ENCODE results near the gene LONP2. TPM values are rescaled to one million over a fixed set of nuclear protein-coding genes. Genes with fewer than 3 reads are reported as not detected.

Gene LONP2
- total RNA-seq, 1 experiment from 2014 or later = 46.8 TPM

- H3K9ac ChIP-seq (ENCODE audit: low read length) = no peak overlapping the region
- no peaks in the 10 kb centered on the region for H3K79me2 ChIP-seq (ENCODE audit: insufficient read depth, low read length)
- DNase-seq (ENCODE audit: low read depth, low spot score) (peak; percentile 12), ATAC-seq (no peak)
- H3K4me1 ChIP-seq (ENCODE audit: control insufficient read depth in 1 of 2, insufficient read depth in 2 of 2, low read length in 2 of 2) = peaks cover 8 to 16% of the 10 kb centered on the region in 2 experiments
- ChIA-PET RAD21 (ENCODE audit: low non-redundant PET in 1 of 2, low total read pairs in 2 of 2, uncharacterized antibody in 2 of 2, unreplicated experiment in 2 of 2) (no interaction called here), CTCF (no interaction called here), POLR2A (no interaction called here)
- TF ChIP-seq SRF (IDR thresholded peaks at IDR 0.05; ENCODE audit: low read depth) = no peak
- TF ChIP-seq TCF7L2 (IDR thresholded peaks at IDR 0.05; ENCODE audit: borderline replicate concordance, extremely low read depth, insufficient read depth, insufficient read length) = no peak
- TF ChIP-seq FOSL1 (IDR thresholded peaks at IDR 0.05; ENCODE audit: low read depth) = peak; percentile 65
- no peak for TF ChIP-seq EZH2 (IDR thresholded peaks at IDR 0.05)
- no peak; the same call in 1 of the 2 replicates for TF ChIP-seq CBX3 (IDR thresholded peaks at IDR 0.05; ENCODE audit: low read depth)
- no peak; the same call in 1 of the 2 replicates for TF ChIP-seq POLR2AphosphoS5 (IDR thresholded peaks at IDR 0.05; ENCODE audit: low read depth, low read length)
- no peak for TF ChIP-seq EZH2phosphoT487 (IDR thresholded peaks at IDR 0.05; ENCODE audit: borderline replicate concordance)
- TF ChIP-seq ZFX (IDR thresholded peaks at IDR 0.05) = no peak
- TF ChIP-seq ZBTB33 (IDR thresholded peaks at IDR 0.05; ENCODE audit: extremely low read depth, insufficient replicate concordance, low read length) = no peak
- no peak for TF ChIP-seq CTCF (IDR thresholded peaks at IDR 0.05 in 2 of 3, conservative IDR thresholded peaks at IDR 0.05 in 1 of 3; ENCODE audit: borderline replicate concordance in 1 of 3, insufficient read depth in 1 of 3, low read depth in 2 of 3, low read length in 2 of 3)
- TF ChIP-seq REST (IDR thresholded peaks at IDR 0.05; ENCODE audit: low read depth) = no peak
- no peak for TF ChIP-seq SIN3A (IDR thresholded peaks at IDR 0.05; ENCODE audit: low read depth)
- TF ChIP-seq JUND (IDR thresholded peaks at IDR 0.05) = peak; percentile 75
- peak; percentile 67 for TF ChIP-seq SP1 (IDR thresholded peaks at IDR 0.05; ENCODE audit: low read depth)
- no peak for TF ChIP-seq RAD21 (IDR thresholded peaks at IDR 0.05; ENCODE audit: low read depth)
- TF ChIP-seq ZNF274 (IDR thresholded peaks at IDR 0.05; ENCODE audit: low read depth, low read length) = no peak
- no peak for TF ChIP-seq MAX (IDR thresholded peaks at IDR 0.05)
- TF ChIP-seq YY1 (IDR thresholded peaks at IDR 0.05; ENCODE audit: extremely low read depth, insufficient replicate concordance, low read depth, low read length) = no peak
- no peak for TF ChIP-seq ELF1 (IDR thresholded peaks at IDR 0.05; ENCODE audit: borderline replicate concordance, low read depth)
- H3K36me3 ChIP-seq (ENCODE audit: control insufficient read depth in 1 of 2, insufficient read depth in 2 of 2, low read length in 2 of 2) = peaks cover 2 to 6% of the 10 kb centered on the region in 2 experiments; a peak in 1 of 4 replicates
- H3K27me3 ChIP-seq (ENCODE audit: insufficient read depth, low read length) = no peaks in the 10 kb centered on the region
- H3K9me2 ChIP-seq (ENCODE audit: insufficient read depth) = no peaks in the 10 kb centered on the region
- no peak overlapping the region for H2AFZ ChIP-seq (ENCODE audit: low read depth, low read length, poor library complexity, severe bottlenecking)
- H4K20me1 ChIP-seq (ENCODE audit: insufficient read depth) = no peaks in the 10 kb centered on the region
- peak overlapping the region; percentile 8 for H3K4me2 ChIP-seq (ENCODE audit: low read length)
- H3K4me3 ChIP-seq (replicated peaks in 1 of 2; ENCODE audit: low read depth in 1 of 2, low read length in 2 of 2) = no peak overlapping the region
- intact Hi-C loops (cut with micrococcal nuclease) = no loop called here
- no peaks in the 10 kb centered on the region for H3K9me3 ChIP-seq (ENCODE audit: control insufficient read depth in 1 of 2, insufficient read depth in 1 of 2, low read depth in 1 of 2, low read length in 2 of 2)
- H3K27ac ChIP-seq (ENCODE audit: low read depth, low read length) = no peak overlapping the region
- no TSS peak for BruUV-seq (replicated peaks)
Measured at GRCh38 chr16:48295488-48296281, 51.6 kb downstream of the LONP2 start.

All from HCT116 (cell line).